ENCODE data around the gene STAG3.

DNA sequence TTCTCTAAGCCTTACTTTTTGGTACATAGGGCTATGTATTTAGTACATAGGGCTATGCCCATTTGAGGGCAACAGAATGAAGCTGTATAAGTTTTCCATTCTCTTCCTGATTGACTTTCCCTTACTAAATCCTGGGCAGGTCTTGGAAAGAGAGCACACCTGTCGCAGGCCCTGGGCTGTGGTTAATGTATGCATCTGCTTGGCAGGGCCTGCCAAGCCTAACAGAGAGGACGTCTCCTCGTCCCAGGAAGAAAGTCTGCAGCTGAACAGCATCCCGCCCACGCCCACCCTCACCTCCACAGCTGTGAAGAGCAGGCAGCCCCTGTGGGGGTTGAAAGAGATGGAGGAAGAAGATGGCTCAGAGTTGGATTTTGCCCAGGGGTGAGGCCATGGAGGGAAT is 33.1 kb downstream of the STAG3 start:
- TF ChIP-seq, protein P1, sequence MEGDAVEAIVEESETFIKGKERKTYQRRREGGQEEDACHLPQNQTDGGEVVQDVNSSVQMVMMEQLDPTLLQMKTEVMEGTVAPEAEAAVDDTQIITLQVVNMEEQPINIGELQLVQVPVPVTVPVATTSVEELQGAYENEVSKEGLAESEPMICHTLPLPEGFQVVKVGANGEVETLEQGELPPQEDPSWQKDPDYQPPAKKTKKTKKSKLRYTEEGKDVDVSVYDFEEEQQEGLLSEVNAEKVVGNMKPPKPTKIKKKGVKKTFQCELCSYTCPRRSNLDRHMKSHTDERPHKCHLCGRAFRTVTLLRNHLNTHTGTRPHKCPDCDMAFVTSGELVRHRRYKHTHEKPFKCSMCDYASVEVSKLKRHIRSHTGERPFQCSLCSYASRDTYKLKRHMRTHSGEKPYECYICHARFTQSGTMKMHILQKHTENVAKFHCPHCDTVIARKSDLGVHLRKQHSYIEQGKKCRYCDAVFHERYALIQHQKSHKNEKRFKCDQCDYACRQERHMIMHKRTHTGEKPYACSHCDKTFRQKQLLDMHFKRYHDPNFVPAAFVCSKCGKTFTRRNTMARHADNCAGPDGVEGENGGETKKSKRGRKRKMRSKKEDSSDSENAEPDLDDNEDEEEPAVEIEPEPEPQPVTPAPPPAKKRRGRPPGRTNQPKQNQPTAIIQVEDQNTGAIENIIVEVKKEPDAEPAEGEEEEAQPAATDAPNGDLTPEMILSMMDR (IDR thresholded peaks at IDR 0.05 in 4 of 5, conservative IDR thresholded peaks at IDR 0.05 in 1 of 5) = no peak
- no peak for TF ChIP-seq POLR2A (IDR thresholded peaks at IDR 0.05)

All from gastrocnemius medialis (tissue), 4 donors.